T-helper 2 cell treated with Interferon-gamma antibody and Interleukin-4, amounts not matched to agents 100 ng/mL and 5 ng/mL, for 36 hours (primary cell): Measurements from ENCODE around the gene GPR27. TPM values are rescaled to one million over a fixed set of nuclear protein-coding genes. Genes with fewer than 3 reads are reported as not detected.

Experiments used
- intact Hi-C: fragments of 100-400 bp; cut with micrococcal nuclease; formaldehyde crosslinking; loops from one replicate; pipeline ENCODE4 v1.15.1; 2023
- total RNA-seq: library from RNA; stranded (reverse); gene quantifications from 2 replicates; pipeline ENCODE4 v1.2.3, GENCODE V29; 2022

GPR27 gene
- total RNA-seq, 1 donor from 2014 or later: 0.50 TPM

GRCh38 chr3:71728632-71729342 lies 24.9 kb upstream of the GPR27 start:
- intact Hi-C loops: loop anchor here (5.0 to 10.0 kb wide), 3 partner anchors 234 to 501 kb away; no protein-coding TSS in a partner anchor

- intact Hi-C loops: no loop called here
These were observed 21.0 kb upstream of the GPR27 start for GRCh38 chr3:71732637-71733036.

GRCh38 chr3:71733319-71733718 lies 20.3 kb upstream of the GPR27 start:
- intact Hi-C loops: no loop called here

GRCh38 chr3:71734881-71735280 lies 18.8 kb upstream of the GPR27 start:
- intact Hi-C loops: no loop called here

GRCh38 chr3:71742621-71743020 lies 11.0 kb upstream of the GPR27 start:
- intact Hi-C loops: no loop called here

GRCh38 chr3:71744738-71745137 lies 8.9 kb upstream of the GPR27 start:
- intact Hi-C loops: no loop called here

GRCh38 chr3:71751602-71752001 lies 2.1 kb upstream of the GPR27 start:
- intact Hi-C loops: no loop called here

- intact Hi-C loops: no loop called here
These were observed 589 bp upstream of the GPR27 start for GRCh38 chr3:71752831-71753700.

GRCh38 chr3:71754610-71755253 lies 1.1 kb downstream of the GPR27 start:
- intact Hi-C loops: no loop called here

- intact Hi-C loops: no loop called here
These were observed 4.4 kb downstream of the GPR27 start for GRCh38 chr3:71758091-71758490.

GRCh38 chr3:71759401-71759800 lies 5.7 kb downstream of the GPR27 start:
- intact Hi-C loops: no loop called here

GRCh38 chr3:71760140-71760539 lies 6.5 kb downstream of the GPR27 start:
- intact Hi-C loops: no loop called here

- intact Hi-C loops: no loop called here
These were observed 9.8 kb downstream of the GPR27 start for GRCh38 chr3:71763426-71763825.

GRCh38 chr3:71771126-71771525 lies 17.5 kb downstream of the GPR27 start:
- intact Hi-C loops: no loop called here

- intact Hi-C loops: no loop called here
These were observed 18.2 kb downstream of the GPR27 start for GRCh38 chr3:71771884-71772283.

- intact Hi-C loops: no loop called here
These were observed 22.9 kb downstream of the GPR27 start for GRCh38 chr3:71776538-71776937.

- intact Hi-C loops: no loop called here
These were observed 24.7 kb downstream of the GPR27 start for GRCh38 chr3:71778353-71778752.

GRCh38 chr3:71779674-71780377 lies 26.2 kb downstream of the GPR27 start:
- intact Hi-C loops: no loop called here

- intact Hi-C loops: no loop called here
These were observed 26.8 kb downstream of the GPR27 start for GRCh38 chr3:71780430-71780829.

- intact Hi-C loops: no loop called here
These were observed 29.5 kb downstream of the GPR27 start for GRCh38 chr3:71783152-71783551.

GRCh38 chr3:71784201-71784913 lies 30.7 kb downstream of the GPR27 start:
- intact Hi-C loops: loop anchor here (2.0 kb wide), 1 partner anchor 60 kb away; the partner anchor contains the start of gene EIF4E3
